Mesothelial cell of epicardium (in vitro differentiated cells): ENCODE results near the gene CCND2. TPM values are rescaled to one million over a fixed set of nuclear protein-coding genes. Genes with fewer than 3 reads are reported as not detected.

ENCODE experiments used
- DNase-seq, 2 experiments: peaks; one replicate each; pipeline ENCODE4 v3.0.0; 2021; ENCODE audit warnings: low spot score in 2 of 2; ENCODE audit not compliant: unreplicated experiment in 2 of 2
- H3K27ac Mint-ChIP-seq: 2 replicates; pipeline ENCODE4 v1.8.0; 2021; ENCODE audit warnings: mixed read lengths
- H3K27me3 Mint-ChIP-seq: 2 replicates; pipeline ENCODE4 v1.8.0; 2021; ENCODE audit warnings: low read depth, mixed read lengths
- H3K36me3 Mint-ChIP-seq: 2 replicates; pipeline ENCODE4 v1.8.0; 2021; ENCODE audit warnings: mixed read lengths
- H3K4me1 Mint-ChIP-seq: 2 replicates; pipeline ENCODE4 v1.8.0; 2021; ENCODE audit warnings: mixed read lengths
- H3K4me3 Mint-ChIP-seq: 2 replicates; pipeline ENCODE4 v1.8.0; 2021; ENCODE audit warnings: mild to moderate bottlenecking, moderate library complexity, mixed read lengths
- H3K9me3 Mint-ChIP-seq: 2 replicates; pipeline ENCODE4 v1.8.0; 2021; ENCODE audit warnings: mixed read lengths
- total RNA-seq: library from RNA; stranded (reverse); gene quantifications from 3 replicates; pipeline ENCODE4 v1.2.1, GENCODE V29; 2021
- TF ChIP-seq, protein P1 (sequence below): fragments of 200-600 bp; sonication (generic); IDR thresholded peaks from one replicate; pipeline ENCODE4 v1.5.0; 2021; ENCODE audit warnings: antibody characterized with exemption; ENCODE audit not compliant: unreplicated experiment

The CCND2 gene
- total RNA-seq, 1 donor from 2014 or later = 412 TPM

- TF ChIP-seq, protein P1, sequence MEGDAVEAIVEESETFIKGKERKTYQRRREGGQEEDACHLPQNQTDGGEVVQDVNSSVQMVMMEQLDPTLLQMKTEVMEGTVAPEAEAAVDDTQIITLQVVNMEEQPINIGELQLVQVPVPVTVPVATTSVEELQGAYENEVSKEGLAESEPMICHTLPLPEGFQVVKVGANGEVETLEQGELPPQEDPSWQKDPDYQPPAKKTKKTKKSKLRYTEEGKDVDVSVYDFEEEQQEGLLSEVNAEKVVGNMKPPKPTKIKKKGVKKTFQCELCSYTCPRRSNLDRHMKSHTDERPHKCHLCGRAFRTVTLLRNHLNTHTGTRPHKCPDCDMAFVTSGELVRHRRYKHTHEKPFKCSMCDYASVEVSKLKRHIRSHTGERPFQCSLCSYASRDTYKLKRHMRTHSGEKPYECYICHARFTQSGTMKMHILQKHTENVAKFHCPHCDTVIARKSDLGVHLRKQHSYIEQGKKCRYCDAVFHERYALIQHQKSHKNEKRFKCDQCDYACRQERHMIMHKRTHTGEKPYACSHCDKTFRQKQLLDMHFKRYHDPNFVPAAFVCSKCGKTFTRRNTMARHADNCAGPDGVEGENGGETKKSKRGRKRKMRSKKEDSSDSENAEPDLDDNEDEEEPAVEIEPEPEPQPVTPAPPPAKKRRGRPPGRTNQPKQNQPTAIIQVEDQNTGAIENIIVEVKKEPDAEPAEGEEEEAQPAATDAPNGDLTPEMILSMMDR = no peak
- Mint-ChIP-seq H3K9me3 (no peaks in the 10 kb centered on the region), H3K36me3 (no peaks in the 10 kb centered on the region), H3K27ac (peak overlapping the region; percentile 79), H3K27me3 (peaks cover 5% of the 10 kb centered on the region), H3K4me1 (peaks cover 15% of the 10 kb centered on the region), H3K4me3 (no peak overlapping the region)
- no peak for DNase-seq
Observed at GRCh38 chr12:4246116-4246515, 27.4 kb upstream of the CCND2 start.

- H3K27ac Mint-ChIP-seq = no peak overlapping the region
Observed at GRCh38 chr12:4250691-4251090, 22.9 kb upstream of the CCND2 start.

GRCh38 chr12:4251216-4251891 lies 22.2 kb upstream of the CCND2 start:
- TF ChIP-seq, protein P1 = no peak
- Mint-ChIP-seq H3K27ac (no peak overlapping the region), H3K4me1 (peaks cover 3% of the 10 kb centered on the region)

More at GRCh38 chr12:4250691-4251090, 22.9 kb upstream of the CCND2 start:
- Mint-ChIP-seq H3K9me3 (no peaks in the 10 kb centered on the region), H3K4me1 (peaks cover 9% of the 10 kb centered on the region), H3K27me3 (peaks cover 8% of the 10 kb centered on the region), H3K36me3 (no peaks in the 10 kb centered on the region), H3K4me3 (no peak overlapping the region)
- TF ChIP-seq, protein P1 = no peak
- DNase-seq = no peak

GRCh38 chr12:4251967-4252366 lies 21.6 kb upstream of the CCND2 start:
- no peaks in the 10 kb centered on the region for H3K9me3 Mint-ChIP-seq
- TF ChIP-seq, protein P1 = no peak
- no peaks in the 10 kb centered on the region for H3K36me3 Mint-ChIP-seq
- no peak for DNase-seq
- H3K27ac Mint-ChIP-seq = no peak overlapping the region
- no peak overlapping the region for H3K4me3 Mint-ChIP-seq
- no peaks in the 10 kb centered on the region for H3K4me1 Mint-ChIP-seq
- H3K27me3 Mint-ChIP-seq = peaks cover 8% of the 10 kb centered on the region

More at GRCh38 chr12:4251216-4251891, 22.2 kb upstream of the CCND2 start:
- H3K4me3 Mint-ChIP-seq = no peak overlapping the region
- H3K36me3 Mint-ChIP-seq = no peaks in the 10 kb centered on the region
- DNase-seq = no peak
- no peaks in the 10 kb centered on the region for H3K9me3 Mint-ChIP-seq
- peaks cover 8% of the 10 kb centered on the region for H3K27me3 Mint-ChIP-seq

- Mint-ChIP-seq H3K4me1 (no peaks in the 10 kb centered on the region), H3K27me3 (peaks cover 8% of the 10 kb centered on the region), H3K9me3 (peaks cover 4% of the 10 kb centered on the region), H3K36me3 (no peaks in the 10 kb centered on the region), H3K4me3 (no peak overlapping the region), H3K27ac (no peak overlapping the region)
- TF ChIP-seq, protein P1 = no peak
- DNase-seq = no peak
Observed at GRCh38 chr12:4252601-4253000, 21.0 kb upstream of the CCND2 start.
